SIG-M5 treated with dmso at 0.1 percent for 504 hours (cell line): ENCODE results near the gene ANXA10.
"Not testable (repeated sequence)": the region's sequence is repeated elsewhere in the genome, so short reads cannot be mapped to it uniquely, and the experiment has no call there.

Experiments
- DNase-seq: peaks from one replicate; lab custom pipeline; 2025; ENCODE audit not compliant: unreplicated experiment; lab: John Stamatoyannopoulos, UW

ANXA10 gene

GRCh38 chr4:168092176-168092712 is at the start of gene ANXA10:
ANXA10 (plus strand) TSS chr4:168092537; CDS start chr4:168092701, 164 bp downstream.
- DNase-seq: no peak

GRCh38 chr4:168045354-168045753 is 47.0 kb upstream of the ANXA10 start:
- DNase-seq: no peak

GRCh38 chr4:168050002-168050401 is 42.3 kb upstream of the ANXA10 start:
- DNase-seq: no peak

- no peak for DNase-seq
Measured at GRCh38 chr4:168051526-168051925, 40.8 kb upstream of the ANXA10 start.

GRCh38 chr4:168057412-168057811 is 34.9 kb upstream of the ANXA10 start:
- DNase-seq: no peak

GRCh38 chr4:168059251-168059650 is 33.1 kb upstream of the ANXA10 start:
- no peak for DNase-seq

GRCh38 chr4:168063031-168063430 is 29.3 kb upstream of the ANXA10 start:
- no peak for DNase-seq

- no peak for DNase-seq
Measured at GRCh38 chr4:168070903-168071302, 21.4 kb upstream of the ANXA10 start.

GRCh38 chr4:168071304-168071703 is 21.0 kb upstream of the ANXA10 start:
- no peak for DNase-seq

GRCh38 chr4:168074861-168075260 is 17.5 kb upstream of the ANXA10 start:
- DNase-seq: no peak

GRCh38 chr4:168076989-168077725 is 15.2 kb upstream of the ANXA10 start:
- DNase-seq: peak; percentile 63

- no peak for DNase-seq
Measured at GRCh38 chr4:168077726-168078239, 14.6 kb upstream of the ANXA10 start.

GRCh38 chr4:168082379-168082778 is 10.0 kb upstream of the ANXA10 start:
- no peak for DNase-seq

- DNase-seq: no peak
Measured at GRCh38 chr4:168095776-168096406, 3.6 kb downstream of the ANXA10 start.

GRCh38 chr4:168096407-168096784 is 4.1 kb downstream of the ANXA10 start:
- DNase-seq: no peak

GRCh38 chr4:168097161-168097560 is 4.8 kb downstream of the ANXA10 start:
- no peak for DNase-seq

- no peak for DNase-seq
Measured at GRCh38 chr4:168098248-168098717, 5.9 kb downstream of the ANXA10 start.

- DNase-seq: no peak
Measured at GRCh38 chr4:168099195-168099594, 6.9 kb downstream of the ANXA10 start.

- DNase-seq: no peak
Measured at GRCh38 chr4:168101026-168101425, 8.7 kb downstream of the ANXA10 start.

- no peak for DNase-seq
Measured at GRCh38 chr4:168102403-168102802, 10.1 kb downstream of the ANXA10 start.

GRCh38 chr4:168109527-168109926 is 17.2 kb downstream of the ANXA10 start:
- no peak for DNase-seq

- not testable (repeated sequence) for DNase-seq
Measured at GRCh38 chr4:168113059-168113458, 20.7 kb downstream of the ANXA10 start.
